Epithelial cell of proximal tubule (primary cell): ENCODE results near the gene UIMC1. TPM values are rescaled to one million over a fixed set of nuclear protein-coding genes. Genes with fewer than 3 reads are reported as not detected.

Experiments
- DNase-seq: peaks from one replicate; pipeline ENCODE4 v3.0.0-alpha.2; 2011; ENCODE audit warnings: low read depth
- H3K4me3 ChIP-seq: 2 replicates; pipeline ENCODE4 v1.5.1; 2011; ENCODE audit warnings: low read depth, mild to moderate bottlenecking, low read length
- total RNA-seq: library from RNA; depleted of rRNA; stranded (reverse); fragments of >200 nt; gene quantifications from 2 replicates; pipeline ENCODE4 v1.2.3, GENCODE V29; 2015
- TF ChIP-seq, protein P1 (sequence below): conservative IDR thresholded peaks from 2 replicates; pipeline ENCODE4 v1.5.1; 2012; ENCODE audit warnings: low read depth, mild to moderate bottlenecking, low read length

Gene UIMC1
- total RNA-seq, 1 donor from 2014 or later = 15.6 TPM

DNA sequence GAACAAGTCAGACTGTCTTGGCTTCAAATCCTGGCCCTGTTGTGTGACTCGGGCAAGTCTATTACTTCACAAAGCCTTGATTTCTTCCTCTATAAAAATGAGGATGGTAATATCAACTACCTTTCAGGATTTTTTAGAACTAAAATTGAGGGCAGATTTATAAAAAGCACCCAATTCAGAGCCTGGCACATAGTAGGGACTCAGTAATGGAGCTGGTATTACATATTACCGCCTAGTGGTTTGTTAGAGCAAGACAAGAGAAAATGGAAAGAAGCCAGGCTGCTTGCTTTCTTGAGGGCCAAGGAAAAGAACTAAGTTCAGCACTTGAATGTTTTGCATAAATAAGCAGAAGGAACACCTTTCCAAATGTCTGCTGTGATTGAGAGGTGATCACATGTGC lies 35.4 kb upstream of the UIMC1 start:
- no peak overlapping the region for H3K4me3 ChIP-seq
- no peak for DNase-seq
- TF ChIP-seq, protein P1, sequence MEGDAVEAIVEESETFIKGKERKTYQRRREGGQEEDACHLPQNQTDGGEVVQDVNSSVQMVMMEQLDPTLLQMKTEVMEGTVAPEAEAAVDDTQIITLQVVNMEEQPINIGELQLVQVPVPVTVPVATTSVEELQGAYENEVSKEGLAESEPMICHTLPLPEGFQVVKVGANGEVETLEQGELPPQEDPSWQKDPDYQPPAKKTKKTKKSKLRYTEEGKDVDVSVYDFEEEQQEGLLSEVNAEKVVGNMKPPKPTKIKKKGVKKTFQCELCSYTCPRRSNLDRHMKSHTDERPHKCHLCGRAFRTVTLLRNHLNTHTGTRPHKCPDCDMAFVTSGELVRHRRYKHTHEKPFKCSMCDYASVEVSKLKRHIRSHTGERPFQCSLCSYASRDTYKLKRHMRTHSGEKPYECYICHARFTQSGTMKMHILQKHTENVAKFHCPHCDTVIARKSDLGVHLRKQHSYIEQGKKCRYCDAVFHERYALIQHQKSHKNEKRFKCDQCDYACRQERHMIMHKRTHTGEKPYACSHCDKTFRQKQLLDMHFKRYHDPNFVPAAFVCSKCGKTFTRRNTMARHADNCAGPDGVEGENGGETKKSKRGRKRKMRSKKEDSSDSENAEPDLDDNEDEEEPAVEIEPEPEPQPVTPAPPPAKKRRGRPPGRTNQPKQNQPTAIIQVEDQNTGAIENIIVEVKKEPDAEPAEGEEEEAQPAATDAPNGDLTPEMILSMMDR = no peak

DNA sequence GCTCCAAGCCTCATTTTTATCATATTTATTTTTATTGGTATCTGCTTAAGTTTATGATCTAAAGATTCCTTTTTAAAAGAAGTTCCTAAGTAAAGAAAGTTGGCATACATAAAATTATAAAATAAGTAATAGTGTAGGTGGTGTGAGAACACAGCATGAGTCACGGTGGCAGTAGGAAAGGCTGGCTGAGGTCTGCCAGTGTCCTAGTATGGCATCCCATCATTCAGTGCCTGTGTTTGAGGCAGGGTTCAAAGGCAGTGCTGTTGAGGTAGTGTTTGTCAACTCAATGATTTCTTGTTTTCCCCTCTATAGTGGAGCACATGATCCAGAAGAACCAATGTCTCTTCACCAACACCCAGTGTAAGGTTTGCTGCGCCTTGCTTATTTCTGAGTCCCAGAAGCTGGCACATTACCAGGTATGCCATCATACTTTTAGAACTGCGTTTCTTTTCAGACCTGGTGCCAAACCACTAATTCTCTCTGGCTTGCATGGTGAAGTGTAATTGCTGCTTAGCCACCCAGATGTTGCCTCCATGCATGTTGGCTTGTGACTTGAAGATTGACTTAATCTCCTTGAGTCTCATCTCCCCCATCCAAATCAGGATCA lies 34.3 kb upstream of the UIMC1 start:
- H3K4me3 ChIP-seq = no peak overlapping the region
- TF ChIP-seq, protein P1 = no peak
- DNase-seq = peak; percentile 23

DNA sequence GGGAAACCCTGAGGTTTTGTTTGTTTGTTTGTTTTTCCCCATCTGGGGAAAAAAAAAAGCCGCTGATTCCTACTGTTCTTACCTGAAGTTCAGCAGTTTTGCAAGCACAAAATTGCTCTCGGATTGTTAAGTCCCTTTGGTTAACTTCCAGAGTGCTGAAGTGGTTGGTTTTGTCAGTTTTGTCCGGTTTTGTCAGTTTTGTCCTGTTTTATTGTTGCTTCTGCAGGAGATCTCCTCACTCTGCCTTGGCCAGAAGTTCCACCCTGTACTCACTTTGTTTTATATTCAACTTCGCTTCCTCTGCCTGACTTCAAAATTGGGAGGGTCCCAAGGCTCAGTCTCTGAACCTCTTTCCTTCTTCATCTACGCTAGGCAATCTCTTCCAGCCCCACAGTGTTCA lies 30.3 kb upstream of the UIMC1 start:
- H3K4me3 ChIP-seq = no peak overlapping the region
- DNase-seq = no peak
- TF ChIP-seq, protein P1 = no peak

DNA sequence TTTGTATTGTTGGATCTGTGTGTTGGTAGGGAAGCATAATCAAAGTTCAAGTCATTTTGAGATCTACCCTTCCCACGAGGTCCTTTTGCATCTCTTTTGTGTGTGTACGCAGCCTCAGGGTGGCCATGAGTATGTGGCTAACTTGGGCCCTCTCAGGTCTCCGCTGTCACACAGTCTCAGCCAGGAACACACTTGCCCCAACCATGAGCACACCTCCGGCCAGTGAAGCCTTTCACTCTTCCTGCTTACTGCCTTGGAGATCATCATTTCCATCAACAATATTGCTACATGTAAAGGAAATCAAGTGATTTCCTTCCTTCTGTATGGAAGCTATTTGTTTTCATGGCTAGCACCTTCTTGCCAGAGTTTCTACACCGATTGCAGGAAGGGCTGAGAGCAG lies 29.9 kb upstream of the UIMC1 start:
- DNase-seq = no peak
- H3K4me3 ChIP-seq = no peak overlapping the region
- TF ChIP-seq, protein P1 = no peak

DNA sequence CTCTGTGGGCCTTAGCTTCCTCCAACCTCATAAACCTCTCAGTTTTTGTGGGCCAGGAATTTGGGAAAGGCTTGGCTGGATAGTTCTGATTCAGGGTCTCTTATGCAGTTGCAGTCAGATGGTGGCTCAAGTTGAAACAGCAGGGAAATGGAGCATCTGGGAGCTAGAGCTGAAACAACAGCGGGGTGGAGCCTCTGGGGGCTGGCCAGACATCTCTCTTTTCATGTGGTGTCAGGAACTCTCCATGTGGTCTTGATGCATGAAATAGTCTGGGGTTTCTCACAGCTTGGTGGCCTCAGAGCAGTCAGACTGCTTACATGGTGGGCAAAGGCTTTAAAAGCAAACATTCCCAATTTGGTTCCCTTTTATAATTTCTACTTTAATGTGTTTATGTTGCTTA lies 29.4 kb upstream of the UIMC1 start:
- no peak for DNase-seq
- H3K4me3 ChIP-seq = no peak overlapping the region
- TF ChIP-seq, protein P1 = no peak

DNA sequence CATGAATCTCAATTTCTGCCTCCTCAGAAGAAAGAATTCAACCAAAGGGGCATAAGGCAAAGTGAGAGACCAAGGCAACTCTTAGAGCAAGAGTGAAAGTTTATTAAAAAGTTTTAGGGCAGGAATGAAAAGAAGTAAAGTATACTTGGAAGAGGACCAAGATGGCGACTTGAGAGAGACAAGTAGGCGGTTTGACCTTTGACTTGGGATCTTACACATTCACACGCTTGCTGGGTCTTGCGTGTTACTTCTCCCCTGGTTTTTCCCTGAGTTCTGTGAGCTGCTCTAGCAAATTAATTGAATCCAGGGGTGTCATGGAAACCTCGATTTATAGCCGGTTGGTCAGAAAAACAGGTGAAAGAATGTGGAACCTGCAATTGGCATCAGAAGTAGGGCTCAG lies 22.9 kb upstream of the UIMC1 start:
- no peak for DNase-seq
- TF ChIP-seq, protein P1 = no peak
- no peak overlapping the region for H3K4me3 ChIP-seq

DNA sequence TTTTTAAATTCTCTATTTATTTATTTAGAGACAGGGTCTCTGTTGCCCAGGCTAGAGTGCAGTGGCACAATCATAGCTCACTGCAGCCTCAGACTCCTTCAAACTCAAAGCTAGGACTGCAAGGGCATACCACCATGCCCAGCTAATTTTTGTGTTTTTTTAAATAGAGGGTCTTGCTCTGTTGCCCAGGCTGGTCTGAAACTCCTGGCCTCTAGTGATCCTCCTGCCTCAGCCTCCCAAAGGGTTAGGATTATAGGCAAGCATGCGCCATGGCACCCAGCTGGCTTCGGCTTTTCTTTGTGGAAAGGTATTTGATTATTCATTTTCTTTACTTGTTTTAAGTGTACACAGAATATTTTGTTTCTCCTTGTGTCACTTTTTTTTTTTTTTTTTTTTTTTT lies 21.1 kb upstream of the UIMC1 start:
- H3K4me3 ChIP-seq = no peak overlapping the region
- TF ChIP-seq, protein P1 = no peak
- no peak for DNase-seq
